ENCODE data around the gene PPP1R9A. TPM values are rescaled to one million over a fixed set of nuclear protein-coding genes. Genes with fewer than 3 reads are reported as not detected.

PPP1R9A gene
- total RNA-seq, 1 donor from 2014 or later: 1.5 TPM

- Histone ChIP-seq H3K27me3 (no peaks in the 10 kb centered on the region), H3K4me3 (no peak overlapping the region), H3K36me3 (no peaks in the 10 kb centered on the region), H3K4me1 (no peaks in the 10 kb centered on the region), H3K9me3 (no peaks in the 10 kb centered on the region), H3K27ac (no peak overlapping the region)
- DNase-seq (ENCODE audit: extremely low spot score in 2 of 2): no peak
- intact Hi-C loops (cut with DNase I): no loop called here
- TF ChIP-seq POLR2A (IDR thresholded peaks at IDR 0.05) (no peak), POLR2AphosphoS5 (IDR thresholded peaks at IDR 0.05; ENCODE audit: insufficient read depth in 1 of 2, low read depth in 1 of 2) (no peak), CTCF (IDR thresholded peaks at IDR 0.05) (no peak)
Measured at GRCh38 chr7:94890216-94890615, 17.2 kb upstream of the PPP1R9A start.

- Histone ChIP-seq H3K27me3 (no peaks in the 10 kb centered on the region), H3K27ac (no peak overlapping the region), H3K9me3 (no peaks in the 10 kb centered on the region), H3K4me1 (no peaks in the 10 kb centered on the region), H3K36me3 (no peaks in the 10 kb centered on the region), H3K4me3 (no peak overlapping the region)
- TF ChIP-seq POLR2AphosphoS5 (IDR thresholded peaks at IDR 0.05; ENCODE audit: insufficient read depth in 1 of 2, low read depth in 1 of 2) (no peak), POLR2A (IDR thresholded peaks at IDR 0.05) (no peak), CTCF (IDR thresholded peaks at IDR 0.05) (no peak)
- DNase-seq (ENCODE audit: extremely low spot score in 2 of 2): no peak
- intact Hi-C loops (cut with DNase I): no loop called here
Measured at GRCh38 chr7:94893661-94894060, 13.7 kb upstream of the PPP1R9A start.

GRCh38 chr7:94897541-94897940 lies 9.9 kb upstream of the PPP1R9A start:
- Histone ChIP-seq H3K36me3 (no peaks in the 10 kb centered on the region), H3K4me1 (no peaks in the 10 kb centered on the region), H3K4me3 (no peak overlapping the region), H3K27ac (no peak overlapping the region), H3K27me3 (no peaks in the 10 kb centered on the region), H3K9me3 (no peaks in the 10 kb centered on the region)
- TF ChIP-seq CTCF (IDR thresholded peaks at IDR 0.05) (no peak), POLR2A (IDR thresholded peaks at IDR 0.05) (no peak)
- DNase-seq (ENCODE audit: extremely low spot score in 2 of 2): no peak
- intact Hi-C loops (cut with DNase I): no loop called here

- Histone ChIP-seq H3K27me3 (no peaks in the 10 kb centered on the region), H3K4me3 (no peak overlapping the region), H3K9me3 (no peaks in the 10 kb centered on the region), H3K27ac (no peak overlapping the region), H3K4me1 (no peaks in the 10 kb centered on the region), H3K36me3 (no peaks in the 10 kb centered on the region)
- intact Hi-C loops (cut with DNase I): no loop called here
- no peak for DNase-seq (ENCODE audit: extremely low spot score in 2 of 2)
- no peak for TF ChIP-seq POLR2AphosphoS5 (IDR thresholded peaks at IDR 0.05; ENCODE audit: insufficient read depth in 1 of 2, low read depth in 1 of 2)
- TF ChIP-seq POLR2A (IDR thresholded peaks at IDR 0.05): no peak
- TF ChIP-seq CTCF (IDR thresholded peaks at IDR 0.05): no peak
Measured at GRCh38 chr7:94898340-94898739, 9.1 kb upstream of the PPP1R9A start.

- H3K27ac ChIP-seq: no peak overlapping the region
- no peaks in the 10 kb centered on the region for H3K27me3 ChIP-seq
- no peak overlapping the region for H3K4me3 ChIP-seq
- DNase-seq (ENCODE audit: extremely low spot score in 2 of 2): no peak
- H3K9me3 ChIP-seq: no peaks in the 10 kb centered on the region
- no peaks in the 10 kb centered on the region for H3K4me1 ChIP-seq
- intact Hi-C loops (cut with DNase I): no loop called here
- TF ChIP-seq POLR2A (IDR thresholded peaks at IDR 0.05) (no peak), POLR2AphosphoS5 (IDR thresholded peaks at IDR 0.05; ENCODE audit: insufficient read depth in 1 of 2, low read depth in 1 of 2) (no peak), CTCF (IDR thresholded peaks at IDR 0.05) (no peak)
- no peaks in the 10 kb centered on the region for H3K36me3 ChIP-seq
Measured at GRCh38 chr7:94901981-94902380, 5.4 kb upstream of the PPP1R9A start.
